Neural crest cell (in vitro differentiated cells): Measurements from ENCODE around the gene VPS50. TPM values are rescaled to one million over a fixed set of nuclear protein-coding genes. Genes with fewer than 3 reads are reported as not detected.
"Not testable (repeated sequence)": the region's sequence is repeated elsewhere in the genome, so short reads cannot be mapped to it uniquely, and the experiment has no call there.

Source experiments
- DNase-seq: peaks from one replicate; pipeline ENCODE4 v3.0.0; 2021; ENCODE audit warnings: low read depth, mixed read lengths, low spot score
- H3K27ac Mint-ChIP-seq: one replicate; pipeline ENCODE4 v1.8.0; 2021; ENCODE audit warnings: mild to moderate bottlenecking, mixed read lengths; ENCODE audit not compliant: unreplicated experiment
- H3K27me3 Mint-ChIP-seq: 2 replicates; pipeline ENCODE4 v1.8.0; 2021; ENCODE audit warnings: low read depth, mild to moderate bottlenecking, mixed read lengths
- H3K36me3 Mint-ChIP-seq: 2 replicates; pipeline ENCODE4 v1.8.0; 2021; ENCODE audit warnings: low read depth, mild to moderate bottlenecking, mixed read lengths
- H3K4me1 Mint-ChIP-seq: 2 replicates; pipeline ENCODE4 v1.8.0; 2021; ENCODE audit warnings: mixed read lengths
- H3K4me3 Mint-ChIP-seq: one replicate; pipeline ENCODE4 v1.8.0; 2021; ENCODE audit warnings: mild to moderate bottlenecking, mixed read lengths
- H3K9me3 Mint-ChIP-seq: 2 replicates; pipeline ENCODE4 v1.8.0; 2021; ENCODE audit warnings: mixed read lengths
- total RNA-seq: library from RNA; stranded (reverse); gene quantifications from 2 replicates; pipeline ENCODE4 v1.2.1, GENCODE V29; 2021
- TF ChIP-seq, protein P1 (sequence below): fragments of 200-600 bp; sonication (generic); conservative IDR thresholded peaks from 2 replicates; pipeline ENCODE4 v1.5.0; 2021; ENCODE audit warnings: antibody characterized with exemption, mild to moderate bottlenecking

Gene VPS50
- total RNA-seq, 1 donor from 2014 or later: 16.0 TPM

DNA sequence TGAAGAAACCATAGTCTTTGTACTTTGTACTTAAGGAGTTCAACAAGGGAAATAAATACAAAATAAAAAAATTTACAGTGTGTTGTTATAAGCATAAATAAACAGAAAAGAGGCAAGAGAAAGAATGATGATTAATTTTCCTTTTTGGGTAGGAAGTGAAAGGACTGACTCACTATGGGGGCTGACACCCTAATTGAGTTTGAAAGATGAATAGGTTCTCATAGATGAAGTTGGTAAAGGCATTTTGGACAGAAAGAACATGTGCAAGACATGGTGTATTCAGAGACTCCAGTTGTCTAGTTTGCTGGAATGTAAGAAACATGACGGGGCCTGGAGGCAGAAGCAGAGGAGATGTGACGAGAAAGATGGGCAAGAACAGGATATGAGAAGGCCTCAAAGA lies 83.7 kb downstream of the VPS50 start:
- no peaks in the 10 kb centered on the region for H3K27me3 Mint-ChIP-seq
- no peaks in the 10 kb centered on the region for H3K4me1 Mint-ChIP-seq
- H3K36me3 Mint-ChIP-seq: peaks cover 15% of the 10 kb centered on the region
- DNase-seq: no peak
- H3K4me3 Mint-ChIP-seq: no peak overlapping the region
- no peaks in the 10 kb centered on the region for H3K9me3 Mint-ChIP-seq
- TF ChIP-seq, protein P1, sequence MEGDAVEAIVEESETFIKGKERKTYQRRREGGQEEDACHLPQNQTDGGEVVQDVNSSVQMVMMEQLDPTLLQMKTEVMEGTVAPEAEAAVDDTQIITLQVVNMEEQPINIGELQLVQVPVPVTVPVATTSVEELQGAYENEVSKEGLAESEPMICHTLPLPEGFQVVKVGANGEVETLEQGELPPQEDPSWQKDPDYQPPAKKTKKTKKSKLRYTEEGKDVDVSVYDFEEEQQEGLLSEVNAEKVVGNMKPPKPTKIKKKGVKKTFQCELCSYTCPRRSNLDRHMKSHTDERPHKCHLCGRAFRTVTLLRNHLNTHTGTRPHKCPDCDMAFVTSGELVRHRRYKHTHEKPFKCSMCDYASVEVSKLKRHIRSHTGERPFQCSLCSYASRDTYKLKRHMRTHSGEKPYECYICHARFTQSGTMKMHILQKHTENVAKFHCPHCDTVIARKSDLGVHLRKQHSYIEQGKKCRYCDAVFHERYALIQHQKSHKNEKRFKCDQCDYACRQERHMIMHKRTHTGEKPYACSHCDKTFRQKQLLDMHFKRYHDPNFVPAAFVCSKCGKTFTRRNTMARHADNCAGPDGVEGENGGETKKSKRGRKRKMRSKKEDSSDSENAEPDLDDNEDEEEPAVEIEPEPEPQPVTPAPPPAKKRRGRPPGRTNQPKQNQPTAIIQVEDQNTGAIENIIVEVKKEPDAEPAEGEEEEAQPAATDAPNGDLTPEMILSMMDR: no peak
- H3K27ac Mint-ChIP-seq: no peak overlapping the region

DNA sequence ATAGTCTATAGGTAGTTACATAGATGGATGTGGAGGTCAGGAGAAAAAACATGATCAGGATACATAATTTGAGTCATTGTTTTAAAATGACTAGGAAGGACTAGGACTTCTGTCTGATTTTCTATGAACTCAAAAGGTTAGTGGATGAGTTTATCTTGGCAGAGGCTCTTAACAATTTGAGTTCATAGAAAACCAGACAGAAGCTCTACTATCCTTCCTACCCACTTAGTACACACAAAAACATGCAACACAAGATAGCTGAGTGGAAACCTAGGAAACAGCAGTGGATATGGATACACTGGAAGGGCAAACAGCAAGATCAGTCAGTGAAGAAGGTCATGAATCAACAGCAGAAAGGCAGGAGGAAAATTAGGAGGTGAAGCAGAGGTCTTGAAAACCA lies 84.6 kb downstream of the VPS50 start:
- Mint-ChIP-seq H3K9me3 (no peaks in the 10 kb centered on the region), H3K4me3 (no peak overlapping the region), H3K27me3 (no peaks in the 10 kb centered on the region), H3K36me3 (peaks cover 22% of the 10 kb centered on the region), H3K4me1 (no peaks in the 10 kb centered on the region), H3K27ac (no peak overlapping the region)
- TF ChIP-seq, protein P1: no peak
- DNase-seq: no peak

- Mint-ChIP-seq H3K36me3 (peaks cover 26% of the 10 kb centered on the region), H3K4me3 (no peak overlapping the region), H3K27me3 (no peaks in the 10 kb centered on the region), H3K9me3 (no peaks in the 10 kb centered on the region), H3K4me1 (no peaks in the 10 kb centered on the region), H3K27ac (no peak overlapping the region)
- DNase-seq: no peak
- TF ChIP-seq, protein P1: no peak
Measured at GRCh38 chr7:93320887-93321286, 88.7 kb downstream of the VPS50 start.

GRCh38 chr7:93326291-93326690 lies 94.1 kb downstream of the VPS50 start:
- H3K36me3 Mint-ChIP-seq: peaks cover 12% of the 10 kb centered on the region

GRCh38 chr7:93327006-93327633 lies 95.0 kb downstream of the VPS50 start:
- no peak for DNase-seq
- no peak overlapping the region for H3K27ac Mint-ChIP-seq
- no peak overlapping the region for H3K4me3 Mint-ChIP-seq
- peaks cover 7% of the 10 kb centered on the region for H3K36me3 Mint-ChIP-seq
- H3K4me1 Mint-ChIP-seq: no peaks in the 10 kb centered on the region
- H3K9me3 Mint-ChIP-seq: no peaks in the 10 kb centered on the region
- H3K27me3 Mint-ChIP-seq: no peaks in the 10 kb centered on the region
- TF ChIP-seq, protein P1: no peak

More at GRCh38 chr7:93326291-93326690, 94.1 kb downstream of the VPS50 start:
- H3K9me3 Mint-ChIP-seq, H3K4me1 Mint-ChIP-seq, H3K4me3 Mint-ChIP-seq, DNase-seq, H3K27me3 Mint-ChIP-seq, H3K27ac Mint-ChIP-seq: not testable (repeated sequence)

- H3K4me1 Mint-ChIP-seq: no peaks in the 10 kb centered on the region
Measured at GRCh38 chr7:93331706-93332105, 99.5 kb downstream of the VPS50 start.

More at GRCh38 chr7:93331706-93332105, 99.5 kb downstream of the VPS50 start:
- H3K27ac Mint-ChIP-seq: no peak overlapping the region
- H3K36me3 Mint-ChIP-seq: no peaks in the 10 kb centered on the region
- DNase-seq: no peak
- no peaks in the 10 kb centered on the region for H3K27me3 Mint-ChIP-seq
- H3K4me3 Mint-ChIP-seq: no peak overlapping the region
- TF ChIP-seq, protein P1: no peak
- H3K9me3 Mint-ChIP-seq: no peaks in the 10 kb centered on the region
